ENCODE data around the gene FBXO31.

The FBXO31 gene

GRCh38 chr16:87417528-87417910 is 33.9 kb upstream of the FBXO31 start:
- no peak for DNase-seq
- no peak overlapping the region for H3K27ac ChIP-seq (ENCODE audit: low read length)
- H3K9me3 ChIP-seq (replicated peaks; ENCODE audit: insufficient read depth, low read length), result no peaks in the 10 kb centered on the region
- H3K9ac ChIP-seq (ENCODE audit: low read length), result no peak overlapping the region
- H3K4me1 ChIP-seq (ENCODE audit: low read length), result no peaks in the 10 kb centered on the region
- H3K27me3 ChIP-seq (replicated peaks; ENCODE audit: insufficient read depth, low read length), result no peaks in the 10 kb centered on the region
- H3F3A ChIP-seq (ENCODE audit: insufficient read depth, low read length), result no peaks in the 10 kb centered on the region
- H4K20me1 ChIP-seq (ENCODE audit: insufficient read depth, low read length), result no peaks in the 10 kb centered on the region
- no peaks in the 10 kb centered on the region for H3K36me3 ChIP-seq (replicated peaks; ENCODE audit: insufficient read depth, low read length)
- H2AFZ ChIP-seq (ENCODE audit: low read length), result no peak overlapping the region
- no peaks in the 10 kb centered on the region for H3K79me2 ChIP-seq (ENCODE audit: low read length)
- H3K4me3 ChIP-seq (ENCODE audit: low read length), result no peak overlapping the region
- no peaks in the 10 kb centered on the region for H3K9me2 ChIP-seq (replicated peaks; ENCODE audit: insufficient read depth, low read length)
- TF ChIP-seq EZH2phosphoT487 (IDR thresholded peaks at IDR 0.05; ENCODE audit: low read length) (no peak), EZH2 (optimal IDR thresholded peaks at IDR 0.05; ENCODE audit: low read depth, low read length) (no peak), CTCF (IDR thresholded peaks at IDR 0.05; ENCODE audit: low read length) (no peak)
- no peak overlapping the region for H3K4me2 ChIP-seq (ENCODE audit: low read depth, low read length)

- Histone ChIP-seq H3K9ac (ENCODE audit: low read length) (no peak overlapping the region), H2AFZ (ENCODE audit: low read length) (no peak overlapping the region), H3K9me3 (replicated peaks; ENCODE audit: insufficient read depth, low read length) (no peaks in the 10 kb centered on the region), H3K9me2 (replicated peaks; ENCODE audit: insufficient read depth, low read length) (no peaks in the 10 kb centered on the region), H3K4me1 (ENCODE audit: low read length) (no peaks in the 10 kb centered on the region), H3K27me3 (replicated peaks; ENCODE audit: insufficient read depth, low read length) (no peaks in the 10 kb centered on the region), H3K36me3 (replicated peaks; ENCODE audit: insufficient read depth, low read length) (no peaks in the 10 kb centered on the region), H4K20me1 (ENCODE audit: insufficient read depth, low read length) (no peaks in the 10 kb centered on the region), H3K4me2 (ENCODE audit: low read depth, low read length) (no peak overlapping the region), H3K4me3 (ENCODE audit: low read length) (no peak overlapping the region), H3K27ac (ENCODE audit: low read length) (no peak overlapping the region), H3K79me2 (ENCODE audit: low read length) (no peaks in the 10 kb centered on the region), H3F3A (ENCODE audit: insufficient read depth, low read length) (no peaks in the 10 kb centered on the region)
- TF ChIP-seq EZH2 (optimal IDR thresholded peaks at IDR 0.05; ENCODE audit: low read depth, low read length) (no peak), CTCF (IDR thresholded peaks at IDR 0.05; ENCODE audit: low read length) (peak; percentile 23)
- no peak for DNase-seq
Observed at GRCh38 chr16:87416826-87417527, 33.4 kb upstream of the FBXO31 start.

- no peaks in the 10 kb centered on the region for H4K20me1 ChIP-seq (ENCODE audit: insufficient read depth, low read length)
- H3K4me1 ChIP-seq (ENCODE audit: low read length), result no peaks in the 10 kb centered on the region
- no peaks in the 10 kb centered on the region for H3K9me2 ChIP-seq (replicated peaks; ENCODE audit: insufficient read depth, low read length)
- no peaks in the 10 kb centered on the region for H3K9me3 ChIP-seq (replicated peaks; ENCODE audit: insufficient read depth, low read length)
- no peaks in the 10 kb centered on the region for H3K79me2 ChIP-seq (ENCODE audit: low read length)
- no peaks in the 10 kb centered on the region for H3K36me3 ChIP-seq (replicated peaks; ENCODE audit: insufficient read depth, low read length)
- TF ChIP-seq EZH2 (optimal IDR thresholded peaks at IDR 0.05; ENCODE audit: low read depth, low read length) (no peak), EZH2phosphoT487 (IDR thresholded peaks at IDR 0.05; ENCODE audit: low read length) (no peak), CTCF (IDR thresholded peaks at IDR 0.05; ENCODE audit: low read length) (no peak)
- H3K4me3 ChIP-seq (ENCODE audit: low read length), result no peak overlapping the region
- H2AFZ ChIP-seq (ENCODE audit: low read length), result no peak overlapping the region
- H3F3A ChIP-seq (ENCODE audit: insufficient read depth, low read length), result no peaks in the 10 kb centered on the region
- H3K9ac ChIP-seq (ENCODE audit: low read length), result no peak overlapping the region
- no peak overlapping the region for H3K4me2 ChIP-seq (ENCODE audit: low read depth, low read length)
- H3K27ac ChIP-seq (ENCODE audit: low read length), result no peak overlapping the region
- no peak for DNase-seq
- no peaks in the 10 kb centered on the region for H3K27me3 ChIP-seq (replicated peaks; ENCODE audit: insufficient read depth, low read length)
Observed at GRCh38 chr16:87415441-87415840, 31.9 kb upstream of the FBXO31 start.

Measured in MM.1S (cell line).